VCaP (cell line): ENCODE data around the gene TUBGCP3.

Source experiments
- H3K27ac ChIP-seq: fragments of 450-650 bp; 2 replicates; pipeline ENCODE4 v1.5.1; 2017
- TF ChIP-seq, protein P1 (sequence below): fragments of 450-650 bp; conservative IDR thresholded peaks from 2 replicates; pipeline ENCODE4 v1.5.1; 2017; ENCODE audit warnings: mild to moderate bottlenecking, moderate library complexity

Gene TUBGCP3

DNA sequence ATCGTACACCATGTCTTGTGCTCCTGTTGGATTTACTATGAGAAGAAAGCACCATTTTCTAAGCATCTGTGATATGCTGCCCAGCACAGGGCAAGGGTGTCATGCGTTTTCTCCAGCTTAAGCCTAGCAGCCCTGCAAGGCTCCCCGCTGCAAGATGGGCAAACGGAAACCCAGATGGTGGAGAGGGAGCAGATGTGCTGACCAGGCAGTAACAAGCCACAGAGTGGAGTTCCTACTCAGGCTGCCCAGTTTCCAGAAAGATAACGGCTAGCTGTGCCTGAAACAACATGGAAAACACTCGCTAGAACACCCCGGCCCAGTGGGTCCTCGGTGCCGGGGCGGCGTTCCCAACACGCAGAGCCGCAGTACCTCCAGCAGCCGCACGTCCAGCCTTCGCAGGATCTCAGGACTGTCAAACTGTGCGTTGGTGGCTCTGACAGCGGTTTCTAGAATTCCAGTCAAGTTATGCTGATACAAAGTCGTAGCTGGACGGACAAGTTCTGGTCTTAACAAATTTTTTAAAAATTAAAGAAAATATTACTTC is 68.4 kb downstream of the TUBGCP3 start:
- H3K27ac ChIP-seq, result no peak overlapping the region
- TF ChIP-seq, protein P1, sequence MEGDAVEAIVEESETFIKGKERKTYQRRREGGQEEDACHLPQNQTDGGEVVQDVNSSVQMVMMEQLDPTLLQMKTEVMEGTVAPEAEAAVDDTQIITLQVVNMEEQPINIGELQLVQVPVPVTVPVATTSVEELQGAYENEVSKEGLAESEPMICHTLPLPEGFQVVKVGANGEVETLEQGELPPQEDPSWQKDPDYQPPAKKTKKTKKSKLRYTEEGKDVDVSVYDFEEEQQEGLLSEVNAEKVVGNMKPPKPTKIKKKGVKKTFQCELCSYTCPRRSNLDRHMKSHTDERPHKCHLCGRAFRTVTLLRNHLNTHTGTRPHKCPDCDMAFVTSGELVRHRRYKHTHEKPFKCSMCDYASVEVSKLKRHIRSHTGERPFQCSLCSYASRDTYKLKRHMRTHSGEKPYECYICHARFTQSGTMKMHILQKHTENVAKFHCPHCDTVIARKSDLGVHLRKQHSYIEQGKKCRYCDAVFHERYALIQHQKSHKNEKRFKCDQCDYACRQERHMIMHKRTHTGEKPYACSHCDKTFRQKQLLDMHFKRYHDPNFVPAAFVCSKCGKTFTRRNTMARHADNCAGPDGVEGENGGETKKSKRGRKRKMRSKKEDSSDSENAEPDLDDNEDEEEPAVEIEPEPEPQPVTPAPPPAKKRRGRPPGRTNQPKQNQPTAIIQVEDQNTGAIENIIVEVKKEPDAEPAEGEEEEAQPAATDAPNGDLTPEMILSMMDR, result no peak

- TF ChIP-seq, protein P1, result no peak
Measured at GRCh38 chr13:112516218-112516617, 71.7 kb downstream of the TUBGCP3 start.

DNA sequence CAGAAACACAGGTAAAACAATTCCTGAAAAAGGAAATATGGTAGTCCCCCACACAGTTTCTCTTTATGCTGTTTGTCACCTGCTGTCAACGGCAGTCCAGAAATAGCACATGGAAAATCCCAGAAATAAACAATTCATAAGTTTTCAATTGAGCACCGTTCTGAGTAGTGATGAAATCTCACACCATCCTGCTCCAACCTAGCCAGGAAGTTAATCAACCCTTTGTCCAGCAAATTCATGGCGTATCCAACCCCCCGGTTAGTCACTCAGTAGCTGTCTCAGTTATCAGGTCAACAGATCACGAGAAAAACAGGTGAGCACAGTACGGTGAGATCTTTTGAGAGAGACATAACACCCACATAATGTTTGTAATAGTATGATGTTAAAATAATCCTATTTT is 74.2 kb downstream of the TUBGCP3 start:
- no peak overlapping the region for H3K27ac ChIP-seq
- TF ChIP-seq, protein P1, result no peak

More at GRCh38 chr13:112516218-112516617, 71.7 kb downstream of the TUBGCP3 start:
- no peak overlapping the region for H3K27ac ChIP-seq

- TF ChIP-seq, protein P1, result no peak
- no peak overlapping the region for H3K27ac ChIP-seq
Measured at GRCh38 chr13:112510987-112511685, 76.8 kb downstream of the TUBGCP3 start.

DNA sequence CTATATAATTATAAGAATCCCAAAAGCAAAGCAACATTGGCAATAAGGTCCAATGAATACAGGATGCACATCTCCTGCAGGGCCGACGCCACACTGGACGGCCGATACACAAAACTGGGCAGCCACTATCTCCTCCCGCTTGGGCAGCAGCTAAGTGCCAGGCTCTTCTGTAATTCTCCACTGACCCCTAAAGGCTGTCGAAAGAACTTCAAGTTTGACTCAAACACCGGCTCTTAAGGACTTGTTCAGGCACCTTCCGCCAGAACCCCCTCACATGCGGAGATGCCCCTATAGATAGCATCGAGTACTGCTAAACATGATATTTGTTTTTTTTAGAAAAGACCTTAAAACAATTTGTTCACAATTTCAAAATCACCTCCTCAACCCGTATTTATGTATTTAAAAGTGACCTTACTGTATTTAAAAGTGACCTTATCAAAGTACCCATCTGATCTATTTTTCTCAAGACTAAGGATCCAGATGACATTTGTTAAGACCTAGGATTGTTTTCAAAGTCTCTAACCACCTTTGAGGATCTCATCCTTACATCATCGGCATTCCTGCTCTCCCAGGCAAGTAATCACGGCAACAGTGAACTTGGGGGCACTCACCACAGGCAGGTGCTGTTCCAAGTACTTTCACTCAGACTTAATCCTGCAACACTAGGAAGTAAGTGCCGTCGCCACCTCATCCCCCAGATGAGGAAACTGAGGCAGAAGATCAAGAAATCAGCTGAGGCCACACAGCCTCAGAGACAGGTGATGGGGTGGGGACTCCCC is 77.8 kb downstream of the TUBGCP3 start:
- H3K27ac ChIP-seq, result no peak overlapping the region

GRCh38 chr13:112509190-112509589 is 78.8 kb downstream of the TUBGCP3 start:
- H3K27ac ChIP-seq, result no peak overlapping the region
- TF ChIP-seq, protein P1, result no peak

More for the DNA sequence above, 77.8 kb downstream of the TUBGCP3 start:
- TF ChIP-seq, protein P1, result peak; percentile 54

DNA sequence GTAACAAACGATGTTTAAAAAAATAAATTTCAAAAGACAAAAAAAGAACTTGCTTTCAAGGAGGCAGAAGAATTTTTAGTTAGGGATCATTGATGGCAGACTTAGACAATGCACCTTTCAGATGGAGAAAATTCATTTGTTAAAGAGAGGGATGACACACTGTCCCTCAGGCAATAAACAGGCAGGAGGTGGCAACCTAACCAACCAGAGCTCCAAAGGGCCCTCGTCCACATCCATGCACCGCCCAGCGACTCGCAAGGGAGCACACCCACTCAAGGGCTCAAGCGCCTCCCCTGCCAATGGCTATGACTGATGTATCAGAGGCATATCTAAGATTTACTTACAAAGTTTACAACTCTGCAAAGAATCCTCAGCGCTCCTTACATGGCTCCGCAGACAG is 81.9 kb downstream of the TUBGCP3 start:
- H3K27ac ChIP-seq, result no peak overlapping the region
- TF ChIP-seq, protein P1, result no peak
